GM13977 (cell line): Measurements from ENCODE around the gene EPS8L1.
"Not testable (repeated sequence)": the region's sequence is repeated elsewhere in the genome, so short reads cannot be mapped to it uniquely, and the experiment has no call there.

Experiments used
- DNase-seq: peaks from one replicate; pipeline ENCODE4 v3.0.0; 2012; ENCODE audit warnings: low spot score
- CTCF ChIP-seq: IDR thresholded peaks from 2 replicates; pipeline ENCODE4 v1.5.1; 2012; ENCODE audit warnings: mild to moderate bottlenecking, control low read depth; ENCODE audit not compliant: insufficient read depth; ENCODE audit errors: extremely low read depth, missing control alignments
- in situ Hi-C: fragments of 300-500 bp; cut with MboI; formaldehyde crosslinking; loops from one replicate; pipeline ENCODE4 v1.12.0; 2022; ENCODE audit warnings: low sequenced_read_pairs, low pct_unique_long_range_greater_than_20kb, mixed read lengths, inconsistent platforms; ENCODE audit not compliant: unreplicated experiment

EPS8L1 gene

DNA sequence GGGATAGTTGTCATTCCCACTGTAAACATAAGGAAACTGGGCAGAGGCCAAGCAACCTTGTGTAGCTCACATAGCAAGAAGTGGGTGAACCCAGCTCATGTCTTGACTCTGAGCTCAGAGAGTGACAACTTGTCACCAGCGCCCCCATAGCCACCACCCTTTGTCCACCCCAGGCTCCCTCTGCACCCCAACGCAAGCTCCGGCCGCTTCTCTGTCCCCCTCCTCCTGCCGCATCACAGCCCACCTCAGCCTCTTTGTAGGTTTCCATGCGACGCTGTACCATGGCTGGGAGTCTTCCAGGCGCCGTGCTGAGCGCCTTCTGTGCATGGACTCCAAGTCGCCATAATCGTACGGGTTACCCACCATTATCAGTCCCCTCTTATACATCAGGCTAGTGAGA lies 40.9 kb upstream of the EPS8L1 start:
- in situ Hi-C loops, result no loop called here
- no peak for DNase-seq
- no peak for TF ChIP-seq CTCF

DNA sequence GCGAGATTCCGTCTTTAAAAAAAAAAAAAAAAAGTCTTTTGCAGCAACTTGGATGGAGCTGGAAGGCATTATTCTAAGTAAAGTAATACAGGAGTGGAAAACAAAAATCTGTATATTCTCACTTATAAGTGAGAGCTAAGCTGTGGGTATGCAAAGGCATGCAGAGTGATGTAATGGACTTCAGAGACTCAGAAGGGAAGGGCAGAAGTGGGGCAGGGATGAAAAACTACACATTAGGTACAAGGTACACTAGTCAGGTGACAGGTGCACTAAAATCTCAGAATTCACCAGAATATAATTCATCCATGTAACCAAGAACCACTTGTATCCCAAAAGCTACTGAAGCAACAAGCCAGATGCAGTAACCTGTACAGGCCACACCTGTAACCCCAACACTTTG lies 39.6 kb upstream of the EPS8L1 start:
- no peak for TF ChIP-seq CTCF
- DNase-seq, result no peak
- in situ Hi-C loops, result no loop called here

DNA sequence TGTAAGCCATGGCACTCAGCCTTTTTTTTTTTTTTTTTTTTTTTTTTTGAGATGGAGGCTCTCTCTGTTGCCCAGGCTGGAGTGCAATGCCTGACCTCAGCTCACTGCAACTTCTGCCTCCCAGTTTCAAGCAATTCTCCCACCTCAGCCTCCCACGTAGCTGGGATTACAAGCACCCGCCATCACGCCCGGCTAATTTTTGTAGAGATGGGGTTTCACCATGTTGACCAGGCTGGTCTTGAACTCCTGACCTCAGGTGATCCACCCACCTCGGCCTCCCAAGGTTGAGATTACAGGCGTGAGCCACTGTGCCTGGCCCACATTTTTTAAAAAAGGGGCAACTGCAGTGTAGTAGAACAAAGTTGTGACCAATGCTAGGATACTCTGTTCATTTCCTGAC lies 38.1 kb upstream of the EPS8L1 start:
- in situ Hi-C loops, DNase-seq: not testable (repeated sequence)

- in situ Hi-C loops, DNase-seq: not testable (repeated sequence)
These were observed 35.0 kb upstream of the EPS8L1 start for GRCh38 chr19:55040654-55041053.

DNA sequence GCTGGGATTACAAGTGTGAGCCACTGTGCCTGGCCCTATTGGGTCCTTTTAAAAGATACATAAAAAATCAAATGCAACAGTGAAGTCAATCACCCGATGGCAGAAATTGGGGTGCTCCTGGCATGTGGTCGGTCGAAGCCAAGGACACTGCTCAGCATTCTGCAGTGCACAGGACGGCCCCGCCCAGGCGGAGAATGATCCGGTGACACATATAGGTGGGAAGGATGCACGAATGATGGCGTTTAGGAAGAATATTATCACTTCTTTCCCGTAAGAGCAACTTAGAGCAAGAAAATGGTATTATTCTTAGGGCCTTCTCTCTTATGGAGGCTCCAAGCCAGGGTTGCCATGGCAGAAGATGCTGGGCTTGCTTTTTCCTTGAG lies 34.4 kb upstream of the EPS8L1 start:
- no peak for DNase-seq
- in situ Hi-C loops, result no loop called here
- TF ChIP-seq CTCF, result no peak

DNA sequence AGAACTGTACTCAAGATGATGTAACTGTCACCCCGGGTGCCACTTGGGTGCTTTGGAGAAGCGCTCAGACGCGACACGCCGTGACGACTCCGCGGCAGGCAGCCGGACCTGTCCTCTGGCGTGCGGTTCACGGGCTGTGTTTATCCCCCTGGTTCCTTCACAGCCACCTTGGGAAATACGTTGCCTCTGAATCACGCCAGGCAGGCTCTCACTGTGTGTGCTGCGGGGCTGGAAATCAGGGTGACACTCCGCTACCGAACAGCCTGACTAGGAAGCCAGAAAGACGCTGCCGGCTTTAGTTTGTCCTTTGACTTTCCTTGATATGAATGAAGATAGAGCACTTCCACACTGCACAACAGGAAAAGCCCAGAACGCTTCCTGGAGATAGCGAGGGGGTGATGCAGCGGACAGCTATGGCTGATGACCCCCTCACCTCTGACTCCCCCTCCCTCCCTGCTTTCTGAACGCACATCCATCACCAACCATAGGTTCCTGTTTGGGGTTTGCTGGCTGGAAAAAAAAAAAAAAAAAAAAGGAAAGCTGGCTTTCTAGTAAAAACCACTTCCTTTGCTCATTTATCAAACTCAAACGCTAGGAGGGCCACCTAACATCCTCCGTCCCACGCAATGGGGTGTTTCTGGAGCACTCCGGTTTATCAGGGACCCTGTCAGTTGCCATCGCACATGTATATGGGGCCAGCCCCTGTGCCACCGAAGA lies 33.9 kb upstream of the EPS8L1 start:
- no peak for DNase-seq
- in situ Hi-C loops, result no loop called here
- TF ChIP-seq CTCF, result no peak

GRCh38 chr19:55042344-55042678 lies 33.4 kb upstream of the EPS8L1 start:
- no peak for TF ChIP-seq CTCF
- in situ Hi-C loops, result no loop called here
- no peak for DNase-seq

GRCh38 chr19:55042688-55043087 lies 33.0 kb upstream of the EPS8L1 start:
- TF ChIP-seq CTCF, result no peak
- in situ Hi-C loops, result no loop called here
- no peak for DNase-seq
